GM23338 (cell line): ENCODE measurements around the gene CDH18. TPM values are rescaled to one million over a fixed set of nuclear protein-coding genes. Genes with fewer than 3 reads are reported as not detected.

Source experiments
- ATAC-seq: fragments of 200-7000 bp; cut with Tn5 transposase; 3 replicates; pipeline ENCODE4 v1.9.1; 2020
- DNase-seq: peaks from one replicate; pipeline ENCODE4 v3.0.0-alpha.2; 2015; ENCODE audit warnings: low spot score
- H2AFZ ChIP-seq: fragments of 200-600 bp; sonication (generic); 2 replicates; pipeline ENCODE4 v1.8.0; 2016; ENCODE audit warnings: antibody characterized with exemption, mild to moderate bottlenecking, moderate library complexity
- H3F3A ChIP-seq: fragments of 200-600 bp; sonication (generic); replicated peaks from 2 replicates; pipeline ENCODE4 v1.8.0; 2017; ENCODE audit warnings: antibody characterized with exemption, mixed run types, low read depth
- H3K27ac ChIP-seq: fragments of 200-600 bp; sonication (generic); 2 replicates; pipeline ENCODE4 v1.6.1; 2016; ENCODE audit warnings: low read depth
- H3K27me3 ChIP-seq: fragments of 200-600 bp; sonication (generic); 2 replicates; pipeline ENCODE4 v1.8.0; 2016; ENCODE audit warnings: mild to moderate bottlenecking, mixed run types, moderate library complexity; ENCODE audit not compliant: insufficient read depth
- H3K36me3 ChIP-seq: fragments of 200-600 bp; sonication (generic); 2 replicates; pipeline ENCODE4 v1.8.0; 2016; ENCODE audit warnings: mild to moderate bottlenecking; ENCODE audit not compliant: insufficient read depth
- H3K4me1 ChIP-seq: fragments of 200-600 bp; sonication (generic); 2 replicates; pipeline ENCODE4 v1.8.0; 2016; ENCODE audit warnings: mild to moderate bottlenecking, moderate library complexity; ENCODE audit not compliant: insufficient read depth
- H3K4me2 ChIP-seq: fragments of 200-600 bp; sonication (generic); 2 replicates; pipeline ENCODE4 v1.7.1; 2017; ENCODE audit warnings: mixed run types
- H3K4me3 ChIP-seq: fragments of 200-600 bp; sonication (generic); 2 replicates; pipeline ENCODE4 v1.6.1; 2016; ENCODE audit warnings: mixed run types
- H3K79me2 ChIP-seq: fragments of 200-600 bp; sonication (generic); replicated peaks from 2 replicates; pipeline ENCODE4 v1.8.0; 2017; ENCODE audit warnings: mild to moderate bottlenecking; ENCODE audit not compliant: insufficient read depth
- H3K9me2 ChIP-seq: fragments of 200-600 bp; sonication (generic); 2 replicates; pipeline ENCODE4 v1.8.0; 2017; ENCODE audit not compliant: insufficient read depth
- H4K20me1 ChIP-seq: fragments of 200-600 bp; sonication (generic); replicated peaks from 2 replicates; pipeline ENCODE4 v1.8.0; 2017; ENCODE audit warnings: mild to moderate bottlenecking; ENCODE audit not compliant: insufficient read depth
- H3K27ac Mint-ChIP-seq: 2 replicates; pipeline ENCODE4 v1.8.0; 2020; ENCODE audit warnings: inconsistent platforms, mild to moderate bottlenecking, moderate library complexity, mixed read lengths
- H3K27me3 Mint-ChIP-seq: 3 replicates; pipeline ENCODE4 v1.8.0; 2022; ENCODE audit warnings: low read depth, mild to moderate bottlenecking, moderate library complexity, mixed read lengths, inconsistent platforms; ENCODE audit not compliant: insufficient read depth, poor library complexity
- H3K36me3 Mint-ChIP-seq: 3 replicates; pipeline ENCODE4 v1.8.0; 2021; ENCODE audit warnings: low read depth, mild to moderate bottlenecking, inconsistent platforms, moderate library complexity, mixed read lengths
- H3K4me1 Mint-ChIP-seq: 3 replicates; pipeline ENCODE4 v1.8.0; 2020; ENCODE audit warnings: mild to moderate bottlenecking, inconsistent platforms, mixed read lengths
- H3K4me3 Mint-ChIP-seq: 3 replicates; pipeline ENCODE4 v1.8.0; 2021; ENCODE audit warnings: moderate library complexity, mild to moderate bottlenecking, inconsistent platforms, mixed read lengths
- H3K9me3 Mint-ChIP-seq: 3 replicates; pipeline ENCODE4 v1.8.0; 2020; ENCODE audit warnings: moderate library complexity, mild to moderate bottlenecking, inconsistent platforms, mixed read lengths
- CREB1 ChIP-seq: fragments of 250-450 bp; sonication (Bioruptor Pico); IDR thresholded peaks from 2 replicates; pipeline ENCODE4 v1.5.0; 2020; ENCODE audit warnings: low read depth, mild to moderate bottlenecking, moderate library complexity
- CTCF ChIP-seq, 2 experiments: fragments of 200-600 bp in 1 of 2; sonication (generic) in 1 of 2; conservative IDR thresholded peaks; 2 replicates each; pipeline versions ENCODE4 v1.5.1 to v1.6.1; 2016 to 2017; ENCODE audit warnings: antibody characterized with exemption in 2 of 2, low read depth in 2 of 2, mild to moderate bottlenecking in 2 of 2, moderate library complexity in 1 of 2
- EZH2 ChIP-seq: fragments of 200-600 bp; sonication (generic); IDR thresholded peaks from one replicate; pipeline ENCODE4 v1.8.0; 2017; ENCODE audit warnings: antibody characterized with exemption, mild to moderate bottlenecking, low read depth; ENCODE audit not compliant: unreplicated experiment
- EZH2phosphoT487 ChIP-seq: fragments of 200-600 bp; sonication (generic); IDR thresholded peaks from one replicate; pipeline ENCODE4 v1.8.1; 2018; ENCODE audit warnings: antibody characterized with exemption; ENCODE audit not compliant: unreplicated experiment
- JUNB ChIP-seq: IDR thresholded peaks from one replicate; pipeline ENCODE4 v1.6.1; 2016; ENCODE audit warnings: antibody characterized with exemption; ENCODE audit not compliant: unreplicated experiment
- NANOG ChIP-seq: IDR thresholded peaks from 2 replicates; pipeline ENCODE4 v1.6.1; 2016; ENCODE audit warnings: antibody characterized with exemption, borderline replicate concordance
- POLR2AphosphoS5 ChIP-seq: IDR thresholded peaks from 2 replicates; pipeline ENCODE4 v1.6.1; 2016; ENCODE audit warnings: antibody characterized with exemption, low read depth
- REST ChIP-seq: IDR thresholded peaks from one replicate; pipeline ENCODE4 v1.6.1; 2018; ENCODE audit warnings: antibody characterized with exemption; ENCODE audit not compliant: unreplicated experiment
- ZNF114 ChIP-seq: fragments of 250-450 bp; sonication (Bioruptor Pico); IDR thresholded peaks from 2 replicates; pipeline ENCODE4 v1.5.0; 2020; ENCODE audit warnings: mild to moderate bottlenecking, moderate library complexity
- ZNF331 ChIP-seq: fragments of 250-450 bp; sonication (Bioruptor Pico); IDR thresholded peaks from 2 replicates; pipeline ENCODE4 v1.5.0; 2020; ENCODE audit warnings: low read depth, mild to moderate bottlenecking, moderate library complexity
- polyA plus RNA-seq: library from polyadenylated mRNA; unstranded; fragments of >200 nt; fragmentation: Nextera tagmentation; extraction: Ambion mirVana; gene quantifications from 2 replicates; pipeline ENCODE4 v1.2.1, GENCODE V29; 2016
- total RNA-seq: library from RNA; depleted of rRNA; stranded (reverse); fragments of >200 nt; shearing (Covaris generic); gene quantifications from 2 replicates; pipeline ENCODE4 v1.2.3, GENCODE V29; 2014
- TF ChIP-seq, protein P1 (sequence below): IDR thresholded peaks from 2 replicates; pipeline ENCODE4 v1.6.1; 2016; ENCODE audit warnings: antibody characterized with exemption

CDH18 gene
- total and polyA plus RNA-seq, 2 experiments from 2014 or later: 1.3 TPM; not detected in 1

DNA sequence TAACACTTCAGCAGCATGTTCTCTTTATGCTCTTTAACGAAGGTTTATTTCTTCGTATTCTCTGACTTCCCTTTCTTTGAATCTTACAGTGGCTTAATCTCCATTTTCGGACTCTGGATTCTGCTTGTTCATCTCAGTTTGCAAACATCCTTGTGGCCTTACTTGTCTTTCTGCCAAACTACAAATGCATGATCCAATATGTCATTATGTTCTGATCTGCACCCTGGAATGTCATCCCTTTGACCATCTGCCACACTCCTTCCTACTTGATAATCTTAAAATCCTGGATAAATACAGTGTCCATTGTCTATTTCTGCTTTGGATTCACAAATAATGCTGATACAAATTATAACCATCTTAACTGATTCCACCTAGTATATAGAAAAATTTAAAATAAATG, 499.2 kb downstream of the CDH18 start (continued):
- TF ChIP-seq, protein P1, sequence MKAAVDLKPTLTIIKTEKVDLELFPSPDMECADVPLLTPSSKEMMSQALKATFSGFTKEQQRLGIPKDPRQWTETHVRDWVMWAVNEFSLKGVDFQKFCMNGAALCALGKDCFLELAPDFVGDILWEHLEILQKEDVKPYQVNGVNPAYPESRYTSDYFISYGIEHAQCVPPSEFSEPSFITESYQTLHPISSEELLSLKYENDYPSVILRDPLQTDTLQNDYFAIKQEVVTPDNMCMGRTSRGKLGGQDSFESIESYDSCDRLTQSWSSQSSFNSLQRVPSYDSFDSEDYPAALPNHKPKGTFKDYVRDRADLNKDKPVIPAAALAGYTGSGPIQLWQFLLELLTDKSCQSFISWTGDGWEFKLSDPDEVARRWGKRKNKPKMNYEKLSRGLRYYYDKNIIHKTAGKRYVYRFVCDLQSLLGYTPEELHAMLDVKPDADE: no peak
- TF ChIP-seq CTCF (conservative IDR thresholded peaks at IDR 0.05; ENCODE audit: low read depth in 2 of 2): no peak
- TF ChIP-seq EZH2: no peak
- no peak for TF ChIP-seq ZNF114
- TF ChIP-seq POLR2AphosphoS5: no peak
- TF ChIP-seq NANOG: no peak
- TF ChIP-seq ZNF331 (CRISPR knock-in tag): no peak
- TF ChIP-seq CREB1 (CRISPR knock-in tag): no peak
- TF ChIP-seq REST: no peak
- TF ChIP-seq JUNB: no peak

GRCh38 chr5:19487480-19487879, 500.5 kb downstream of the CDH18 start:
- Histone ChIP-seq H3K4me1 (no peaks in the 10 kb centered on the region), H4K20me1 (no peaks in the 10 kb centered on the region), H3K27me3 (no peaks in the 10 kb centered on the region), H3K79me2 (no peaks in the 10 kb centered on the region), H3K9me2 (no peaks in the 10 kb centered on the region), H3K36me3 (no peaks in the 10 kb centered on the region), H3F3A (no peaks in the 10 kb centered on the region), H3K4me2 (no peak overlapping the region), H3K4me3 (no peak overlapping the region), H3K27ac (no peak overlapping the region), H2AFZ (no peak overlapping the region)
- H3K36me3 Mint-ChIP-seq: no peaks in the 10 kb centered on the region
- no peak for DNase-seq
- ATAC-seq: no peak
- H3K27me3 Mint-ChIP-seq: no peaks in the 10 kb centered on the region
- H3K4me3 Mint-ChIP-seq: no peak overlapping the region
- H3K4me1 Mint-ChIP-seq: no peaks in the 10 kb centered on the region
- H3K27ac Mint-ChIP-seq: no peak overlapping the region
- H3K9me3 Mint-ChIP-seq: no peaks in the 10 kb centered on the region
- TF ChIP-seq, protein P1: no peak
- TF ChIP-seq CTCF (conservative IDR thresholded peaks at IDR 0.05; ENCODE audit: low read depth in 2 of 2): no peak
- no peak for TF ChIP-seq POLR2AphosphoS5
- TF ChIP-seq EZH2phosphoT487: no peak
- no peak for TF ChIP-seq ZNF114
